Glutamatergic neuron (in vitro differentiated cells): ENCODE data around the gene ACTL10. TPM values are rescaled to one million over a fixed set of nuclear protein-coding genes. Genes with fewer than 3 reads are reported as not detected.

Source experiments
- DNase-seq: peaks from one replicate; pipeline ENCODE4 v3.0.0; 2022
- H3K27ac Mint-ChIP-seq: one replicate; pipeline ENCODE4 v1.8.0; 2020; ENCODE audit warnings: mild to moderate bottlenecking, mixed read lengths, inconsistent platforms; ENCODE audit not compliant: unreplicated experiment
- H3K27me3 Mint-ChIP-seq: one replicate; pipeline ENCODE4 v1.8.0; 2020; ENCODE audit warnings: mild to moderate bottlenecking, moderate library complexity, mixed read lengths, inconsistent platforms; ENCODE audit not compliant: unreplicated experiment
- H3K36me3 Mint-ChIP-seq: one replicate; pipeline ENCODE4 v1.8.0; 2020; ENCODE audit warnings: mild to moderate bottlenecking, mixed read lengths, inconsistent platforms; ENCODE audit not compliant: unreplicated experiment
- H3K4me1 Mint-ChIP-seq: one replicate; pipeline ENCODE4 v1.8.0; 2020; ENCODE audit warnings: mild to moderate bottlenecking, low read depth, mixed read lengths, inconsistent platforms; ENCODE audit not compliant: unreplicated experiment
- H3K4me3 Mint-ChIP-seq: one replicate; pipeline ENCODE4 v1.8.0; 2020; ENCODE audit warnings: mild to moderate bottlenecking, mixed read lengths, inconsistent platforms; ENCODE audit not compliant: unreplicated experiment
- H3K9me3 Mint-ChIP-seq: one replicate; pipeline ENCODE4 v1.8.0; 2020; ENCODE audit warnings: mild to moderate bottlenecking, moderate library complexity, mixed read lengths, inconsistent platforms; ENCODE audit not compliant: unreplicated experiment
- total RNA-seq: library from RNA; stranded (reverse); fragmentation: NEBNext Ultra II Directional; extraction: Animal tissue kit (Norgen Biotek cat#: 25700); gene quantifications from one replicate; pipeline ENCODE4 v1.2.1, GENCODE V29; 2021; ENCODE audit not compliant: unreplicated experiment
- TF ChIP-seq, protein P1 (sequence below): fragments of 200-600 bp; sonication (generic); IDR thresholded peaks from one replicate; pipeline ENCODE4 v1.5.0; 2021; ENCODE audit not compliant: partially characterized antibody, unreplicated experiment

ACTL10 gene
- total RNA-seq, 1 donor from 2014 or later: 1.0 TPM

DNA sequence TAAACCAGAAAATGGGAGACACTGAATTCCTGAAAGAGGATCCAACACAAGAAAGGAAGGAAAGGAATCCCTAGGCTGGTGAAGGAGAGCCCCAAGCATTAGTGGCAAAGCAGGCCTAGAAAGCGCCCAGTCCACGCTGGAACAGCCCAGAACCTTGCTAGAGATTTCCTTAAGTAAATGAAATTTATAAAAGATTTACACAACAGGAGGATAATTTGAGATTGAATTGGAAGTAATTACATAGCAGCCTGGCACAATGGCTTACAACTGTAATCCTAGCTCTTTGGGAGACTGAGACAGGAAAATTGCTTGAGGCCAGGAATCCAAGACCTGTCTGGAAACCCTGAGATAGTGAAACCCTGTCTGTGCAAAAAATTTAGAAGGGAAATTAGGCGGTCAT lies 31.4 kb upstream of the ACTL10 start:
- Mint-ChIP-seq H3K36me3 (peaks cover 9% of the 10 kb centered on the region), H3K27me3 (peaks cover 9% of the 10 kb centered on the region), H3K4me1 (peaks cover 7% of the 10 kb centered on the region), H3K9me3 (peaks cover 5% of the 10 kb centered on the region), H3K4me3 (no peak overlapping the region), H3K27ac (no peak overlapping the region)
- TF ChIP-seq, protein P1, sequence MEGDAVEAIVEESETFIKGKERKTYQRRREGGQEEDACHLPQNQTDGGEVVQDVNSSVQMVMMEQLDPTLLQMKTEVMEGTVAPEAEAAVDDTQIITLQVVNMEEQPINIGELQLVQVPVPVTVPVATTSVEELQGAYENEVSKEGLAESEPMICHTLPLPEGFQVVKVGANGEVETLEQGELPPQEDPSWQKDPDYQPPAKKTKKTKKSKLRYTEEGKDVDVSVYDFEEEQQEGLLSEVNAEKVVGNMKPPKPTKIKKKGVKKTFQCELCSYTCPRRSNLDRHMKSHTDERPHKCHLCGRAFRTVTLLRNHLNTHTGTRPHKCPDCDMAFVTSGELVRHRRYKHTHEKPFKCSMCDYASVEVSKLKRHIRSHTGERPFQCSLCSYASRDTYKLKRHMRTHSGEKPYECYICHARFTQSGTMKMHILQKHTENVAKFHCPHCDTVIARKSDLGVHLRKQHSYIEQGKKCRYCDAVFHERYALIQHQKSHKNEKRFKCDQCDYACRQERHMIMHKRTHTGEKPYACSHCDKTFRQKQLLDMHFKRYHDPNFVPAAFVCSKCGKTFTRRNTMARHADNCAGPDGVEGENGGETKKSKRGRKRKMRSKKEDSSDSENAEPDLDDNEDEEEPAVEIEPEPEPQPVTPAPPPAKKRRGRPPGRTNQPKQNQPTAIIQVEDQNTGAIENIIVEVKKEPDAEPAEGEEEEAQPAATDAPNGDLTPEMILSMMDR: no peak
- no peak for DNase-seq

DNA sequence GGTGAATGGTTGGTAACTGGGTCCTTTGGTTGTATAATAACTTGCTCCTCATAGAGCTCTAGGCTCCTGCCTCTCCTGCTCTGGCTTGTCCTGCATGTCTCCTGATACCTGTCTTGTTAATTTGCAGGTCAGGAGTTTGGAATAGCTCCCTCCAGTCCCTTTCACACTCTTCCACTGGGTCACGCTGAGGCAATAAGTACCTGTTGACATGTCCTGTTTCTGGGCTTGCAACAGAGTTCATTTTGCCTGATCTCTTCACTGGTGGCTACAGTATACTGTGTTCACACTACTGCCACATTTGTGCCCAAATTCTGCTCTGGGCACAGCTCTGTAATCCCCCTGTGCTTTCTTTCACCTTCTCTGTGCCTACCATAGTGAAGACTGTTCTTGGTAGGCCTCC lies 30.0 kb upstream of the ACTL10 start:
- H3K27me3 Mint-ChIP-seq: peaks cover 9% of the 10 kb centered on the region
- H3K27ac Mint-ChIP-seq: peak overlapping the region; percentile 64
- DNase-seq: no peak
- TF ChIP-seq, protein P1: no peak
- H3K36me3 Mint-ChIP-seq: peaks cover 9% of the 10 kb centered on the region
- no peak overlapping the region for H3K4me3 Mint-ChIP-seq
- peaks cover 7% of the 10 kb centered on the region for H3K4me1 Mint-ChIP-seq
- H3K9me3 Mint-ChIP-seq: peaks cover 7% of the 10 kb centered on the region

DNA sequence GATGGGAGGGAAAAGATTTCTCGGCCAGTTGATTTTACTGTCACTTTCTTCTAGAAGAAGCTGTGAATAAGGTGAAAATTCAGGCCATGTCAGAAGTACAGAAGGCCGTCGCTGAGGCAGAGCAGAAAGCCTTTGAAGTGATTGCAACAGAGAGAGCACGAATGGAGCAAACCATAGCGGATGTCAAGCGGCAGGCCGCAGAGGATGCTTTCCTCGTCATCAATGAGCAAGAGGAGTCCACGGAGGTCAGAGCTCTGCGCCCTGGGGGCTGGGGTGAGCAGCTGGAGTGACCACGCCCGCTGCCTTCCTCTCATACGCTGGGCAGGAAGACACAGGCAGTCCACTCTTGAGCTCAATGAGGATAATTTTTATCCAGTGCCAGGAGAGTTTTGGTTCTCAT lies 26.5 kb upstream of the ACTL10 start:
- peaks cover 9% of the 10 kb centered on the region for H3K9me3 Mint-ChIP-seq
- no peak for DNase-seq
- TF ChIP-seq, protein P1: no peak
- peaks cover 18% of the 10 kb centered on the region for H3K4me1 Mint-ChIP-seq
- peak overlapping the region; percentile 28 for H3K4me3 Mint-ChIP-seq
- peak overlapping the region; percentile 86 for H3K27ac Mint-ChIP-seq
- H3K27me3 Mint-ChIP-seq: peaks cover 7% of the 10 kb centered on the region
- H3K36me3 Mint-ChIP-seq: peaks cover 9% of the 10 kb centered on the region

GRCh38 chr20:33644313-33645071 lies 22.3 kb upstream of the ACTL10 start:
- Mint-ChIP-seq H3K36me3 (peaks cover 6% of the 10 kb centered on the region), H3K27ac (no peak overlapping the region), H3K4me3 (no peak overlapping the region), H3K9me3 (peaks cover 25% of the 10 kb centered on the region), H3K4me1 (peaks cover 39% of the 10 kb centered on the region), H3K27me3 (peaks cover 13% of the 10 kb centered on the region)
- TF ChIP-seq, protein P1: no peak
- no peak for DNase-seq

GRCh38 chr20:33645072-33645358 lies 21.7 kb upstream of the ACTL10 start:
- Mint-ChIP-seq H3K27ac (peak overlapping the region; percentile 39), H3K4me3 (no peak overlapping the region), H3K27me3 (peaks cover 13% of the 10 kb centered on the region), H3K4me1 (peaks cover 41% of the 10 kb centered on the region), H3K9me3 (peaks cover 23% of the 10 kb centered on the region), H3K36me3 (peaks cover 2% of the 10 kb centered on the region)
- DNase-seq: no peak
- TF ChIP-seq, protein P1: no peak
